ENCODE data around the gene OR2F2. TPM values are rescaled to one million over a fixed set of nuclear protein-coding genes. Genes with fewer than 3 reads are reported as not detected.
A peak's percentile ranks its signal among the peaks of the same experiment; 100 is the strongest.

Gene OR2F2
- total RNA-seq, 4 donors from 2014 or later: not detected

DNA sequence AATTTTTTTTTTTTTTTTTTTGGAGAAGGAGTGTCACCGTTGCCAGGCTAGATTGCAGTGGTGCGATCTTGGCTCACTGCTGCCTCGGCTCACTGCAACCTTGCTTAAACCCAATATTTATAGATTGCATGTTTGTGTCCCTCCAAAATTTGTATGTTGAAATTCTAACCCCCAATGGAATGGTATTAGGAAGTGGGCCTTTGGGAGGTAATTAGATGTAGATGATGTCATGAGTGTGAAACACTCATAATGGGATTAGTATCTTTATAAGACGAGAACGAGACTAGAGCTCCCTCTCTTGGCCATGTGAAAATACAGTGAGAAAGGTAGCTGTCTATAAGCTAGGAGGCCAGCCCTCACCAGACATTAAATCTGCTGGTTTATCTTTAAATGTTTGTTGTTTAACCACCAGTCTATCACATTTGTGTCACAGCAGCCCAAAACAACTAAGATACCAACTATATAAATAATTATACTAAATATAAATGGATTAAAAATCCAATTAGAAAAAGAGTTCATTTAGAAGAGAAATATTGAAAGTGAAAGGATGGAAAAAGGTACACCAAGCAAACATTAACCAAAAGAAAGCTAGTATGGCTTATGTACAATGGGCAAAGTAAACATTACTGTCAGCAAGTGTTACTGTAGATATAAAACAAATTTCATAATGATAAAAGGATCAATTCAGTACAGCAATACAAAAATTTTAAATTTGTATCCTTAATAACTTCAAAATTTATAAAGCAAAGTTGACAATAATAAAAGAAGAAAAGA is 42.3 kb upstream of the OR2F2 start:
- ATAC-seq (ENCODE audit: low FRiP score) (no peak), DNase-seq (ENCODE audit: low spot score) (no peak)
- TF ChIP-seq, protein P1, sequence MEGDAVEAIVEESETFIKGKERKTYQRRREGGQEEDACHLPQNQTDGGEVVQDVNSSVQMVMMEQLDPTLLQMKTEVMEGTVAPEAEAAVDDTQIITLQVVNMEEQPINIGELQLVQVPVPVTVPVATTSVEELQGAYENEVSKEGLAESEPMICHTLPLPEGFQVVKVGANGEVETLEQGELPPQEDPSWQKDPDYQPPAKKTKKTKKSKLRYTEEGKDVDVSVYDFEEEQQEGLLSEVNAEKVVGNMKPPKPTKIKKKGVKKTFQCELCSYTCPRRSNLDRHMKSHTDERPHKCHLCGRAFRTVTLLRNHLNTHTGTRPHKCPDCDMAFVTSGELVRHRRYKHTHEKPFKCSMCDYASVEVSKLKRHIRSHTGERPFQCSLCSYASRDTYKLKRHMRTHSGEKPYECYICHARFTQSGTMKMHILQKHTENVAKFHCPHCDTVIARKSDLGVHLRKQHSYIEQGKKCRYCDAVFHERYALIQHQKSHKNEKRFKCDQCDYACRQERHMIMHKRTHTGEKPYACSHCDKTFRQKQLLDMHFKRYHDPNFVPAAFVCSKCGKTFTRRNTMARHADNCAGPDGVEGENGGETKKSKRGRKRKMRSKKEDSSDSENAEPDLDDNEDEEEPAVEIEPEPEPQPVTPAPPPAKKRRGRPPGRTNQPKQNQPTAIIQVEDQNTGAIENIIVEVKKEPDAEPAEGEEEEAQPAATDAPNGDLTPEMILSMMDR (IDR thresholded peaks at IDR 0.05): no peak

DNA sequence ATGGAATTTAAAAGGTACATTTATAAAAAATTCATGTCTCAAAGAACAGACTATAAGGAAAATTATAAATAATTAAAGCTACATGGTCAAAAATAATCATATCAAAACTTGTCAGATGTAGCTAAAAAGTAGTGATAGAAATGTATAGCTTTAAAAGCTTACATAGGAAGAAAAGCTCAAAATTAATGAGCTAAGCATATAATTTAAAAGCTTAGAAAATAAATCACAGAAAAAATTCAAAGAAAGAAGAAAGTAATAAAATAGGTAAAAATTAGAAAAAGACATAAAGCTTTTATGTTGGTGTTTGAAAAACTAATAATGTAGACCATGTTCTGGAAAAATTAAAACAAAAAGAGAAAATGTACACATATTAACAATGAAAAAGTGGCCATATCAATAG is 38.4 kb upstream of the OR2F2 start:
- ATAC-seq (ENCODE audit: low FRiP score) (no peak), DNase-seq (ENCODE audit: low spot score) (no peak)
- TF ChIP-seq, protein P1 (IDR thresholded peaks at IDR 0.05): no peak

GRCh38 chr7:143898810-143899209 is 36.2 kb upstream of the OR2F2 start:
- DNase-seq (ENCODE audit: low spot score) (no peak), ATAC-seq (ENCODE audit: low FRiP score) (no peak)
- TF ChIP-seq, protein P1 (IDR thresholded peaks at IDR 0.05): no peak

DNA sequence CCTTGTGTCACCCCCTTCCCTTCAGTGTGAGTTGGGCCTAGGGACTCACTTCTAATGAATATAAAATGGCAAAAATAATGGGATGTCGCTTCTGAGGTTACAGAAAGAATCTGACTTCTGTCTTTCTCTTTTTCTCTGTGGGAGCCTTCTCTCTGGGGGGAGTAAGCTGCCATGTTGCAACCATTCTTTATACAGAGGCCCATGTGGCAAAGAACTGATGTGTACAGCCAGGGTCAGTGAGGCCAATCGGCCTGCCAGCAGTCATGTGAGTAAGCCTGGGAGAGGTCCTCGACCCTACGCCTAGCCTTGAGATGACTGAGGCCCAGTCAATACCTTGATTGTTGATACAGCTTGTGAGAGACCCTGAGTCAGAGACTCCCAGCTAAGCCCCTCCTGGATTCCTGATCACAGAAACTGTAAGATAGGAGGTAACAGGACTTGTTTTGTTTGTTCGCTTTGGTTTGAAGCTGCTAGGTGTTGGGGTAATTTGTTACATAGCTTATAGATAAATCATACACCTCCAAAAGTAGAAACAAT is 34.7 kb upstream of the OR2F2 start:
- DNase-seq (ENCODE audit: low spot score) (no peak), ATAC-seq (ENCODE audit: low FRiP score) (no peak)
- TF ChIP-seq, protein P1 (IDR thresholded peaks at IDR 0.05): no peak

GRCh38 chr7:143901332-143901667 is 33.7 kb upstream of the OR2F2 start:
- TF ChIP-seq, protein P1 (IDR thresholded peaks at IDR 0.05): no peak
- no peak for DNase-seq (ENCODE audit: low spot score)
- ATAC-seq (ENCODE audit: low FRiP score): peak; percentile 44

DNA sequence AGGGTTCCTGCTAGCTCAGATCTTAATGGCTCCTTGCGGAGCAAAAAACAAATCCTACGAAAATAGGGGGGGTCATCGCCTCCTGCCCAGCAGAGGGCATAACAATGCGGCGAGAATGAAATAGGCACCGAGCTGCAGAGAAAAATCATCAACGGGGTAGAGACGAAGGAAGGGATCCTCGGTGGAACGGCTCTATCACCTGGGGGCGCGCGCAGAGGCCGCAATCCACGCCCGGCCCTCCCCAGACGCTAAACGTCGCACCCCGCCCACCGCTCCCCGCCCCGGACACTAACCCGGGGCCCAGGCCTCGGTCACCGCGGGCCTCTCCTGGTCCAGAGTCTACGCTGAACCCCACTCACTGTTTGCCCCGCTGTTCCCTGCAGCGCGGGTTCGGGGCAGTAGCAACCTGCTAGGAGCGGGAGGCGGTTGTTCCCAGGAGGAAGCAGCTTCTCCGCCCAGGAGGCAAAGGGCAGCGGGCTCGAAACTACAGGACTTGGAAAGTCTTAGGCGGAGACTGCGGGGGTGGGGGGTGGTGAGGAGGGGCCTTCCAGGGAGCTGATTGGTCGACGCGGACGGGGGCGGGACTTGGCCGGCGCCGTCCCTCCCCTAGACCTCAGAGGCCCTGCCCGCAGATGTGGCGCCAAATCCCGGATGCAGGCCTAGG is 33.2 kb upstream of the OR2F2 start, which contains the start of gene TCAF1:
TCAF1 (minus strand) TSS at position 509 of the 664 bp plus-strand sequence. CDS start 25,568 bp downstream, outside the sequence.
- DNase-seq (ENCODE audit: low spot score) (peak; percentile 88), ATAC-seq (ENCODE audit: low FRiP score) (peak; percentile 97)
- TF ChIP-seq, protein P1 (IDR thresholded peaks at IDR 0.05): no peak
